HepG2 (cell line): Measurements from ENCODE around the gene GLDC. TPM values are rescaled to one million over a fixed set of nuclear protein-coding genes. Genes with fewer than 3 reads are reported as not detected.

Source experiments
- MTF2 ChIP-seq: sonication (generic); formaldehyde crosslinking; IDR thresholded peaks from 2 replicates; pipeline ENCODE4 v1.5.0; 2020; ENCODE audit warnings: missing genetic modification reagents, borderline replicate concordance
- NFYC ChIP-seq: IDR thresholded peaks from 2 replicates; pipeline ENCODE4 v1.6.1; 2016; ENCODE audit warnings: missing genetic modification reagents, missing compliant biosample characterization
- NRL ChIP-seq: sonication (generic); formaldehyde crosslinking; IDR thresholded peaks from 2 replicates; pipeline ENCODE4 v1.5.0; 2020; ENCODE audit warnings: missing genetic modification reagents, mild to moderate bottlenecking, moderate library complexity, borderline replicate concordance
- PAX8 ChIP-seq: sonication (generic); formaldehyde crosslinking; IDR thresholded peaks from 2 replicates; pipeline ENCODE4 v1.8.0; 2022; ENCODE audit warnings: mild to moderate bottlenecking, missing genetic modification reagents, borderline replicate concordance
- SP140L ChIP-seq: sonication (generic); formaldehyde crosslinking; IDR thresholded peaks from 2 replicates; pipeline ENCODE4 v1.4.0; 2020; ENCODE audit warnings: missing genetic modification reagents, borderline replicate concordance
- ZHX2 ChIP-seq, 2 experiments: sonication (generic) in 1 of 2; formaldehyde crosslinking in 1 of 2; IDR thresholded peaks; 2 replicates each; pipeline versions ENCODE4 v1.6.1 to v1.9.0; 2014 to 2022; ENCODE audit warnings: antibody characterized with exemption in 1 of 2, borderline replicate concordance in 1 of 2, inconsistent platforms in 1 of 2, low read depth in 1 of 2, missing genetic modification reagents in 1 of 2
- ZNF10 ChIP-seq: sonication (generic); formaldehyde crosslinking; IDR thresholded peaks from 2 replicates; pipeline ENCODE4 v1.4.0; 2020; ENCODE audit warnings: mild to moderate bottlenecking, low read depth, missing genetic modification reagents, borderline replicate concordance
- ZNF549 ChIP-seq: sonication (generic); formaldehyde crosslinking; IDR thresholded peaks from 2 replicates; pipeline ENCODE4 v1.5.0; 2020; ENCODE audit warnings: missing genetic modification reagents
- ZNF776 ChIP-seq: sonication (generic); formaldehyde crosslinking; IDR thresholded peaks from 2 replicates; pipeline ENCODE4 v1.4.0; 2020; ENCODE audit warnings: mild to moderate bottlenecking, missing genetic modification reagents
- polyA plus RNA-seq, 8 experiments: library from polyadenylated mRNA; depleted of rRNA in 3 of 8; stranded (reverse) in 7 of 8; unstranded in 1 of 8; fragments of >200 nt; fragmentation: Illumina TruSeq in 4 of 8; extraction: Trizol in 4 of 8; gene quantifications; 2 replicates each; pipeline versions ENCODE4 v1.2.1 to v1.2.3, GENCODE V29; 2011 to 2016; ENCODE audit warnings: low read depth in 4 of 8, missing spikeins in 1 of 8, mixed read lengths in 1 of 8; ENCODE audit not compliant: insufficient read depth in 1 of 8
- total RNA-seq, 5 experiments: library from RNA; depleted of rRNA; stranded (reverse); fragments of >200 nt; fragmentation: Illumina TruSeq; extraction: Trizol; gene quantifications; 2 replicates each; pipeline ENCODE4 v1.2.3, GENCODE V29; 2016; ENCODE audit warnings: low read depth in 1 of 5
- TF ChIP-seq, protein P1 (sequence below): IDR thresholded peaks from 2 replicates; pipeline ENCODE4 v1.6.1; 2016
- TF ChIP-seq, protein P2 (sequence below): sonication (generic); formaldehyde crosslinking; conservative IDR thresholded peaks from 2 replicates; pipeline ENCODE4 v1.4.0; 2020; ENCODE audit warnings: missing genetic modification reagents
- TF ChIP-seq, protein P3 (sequence below): sonication (generic); formaldehyde crosslinking; IDR thresholded peaks from 2 replicates; pipeline ENCODE4 v1.4.0; 2020; ENCODE audit warnings: low read depth, missing genetic modification reagents
- TF ChIP-seq, protein P4 (sequence below): IDR thresholded peaks from 2 replicates; pipeline ENCODE4 v1.6.1; 2016; ENCODE audit warnings: mild to moderate bottlenecking

GLDC gene
- total and polyA plus RNA-seq, 2 of the 13 experiments (the other 11 are each of a cell fraction or from before 2014, with no cell fraction given): 59.3 to 115 TPM

GRCh38 chr9:6590772-6591384 lies 54.7 kb downstream of the GLDC start (continued):
- TF ChIP-seq, protein P1, sequence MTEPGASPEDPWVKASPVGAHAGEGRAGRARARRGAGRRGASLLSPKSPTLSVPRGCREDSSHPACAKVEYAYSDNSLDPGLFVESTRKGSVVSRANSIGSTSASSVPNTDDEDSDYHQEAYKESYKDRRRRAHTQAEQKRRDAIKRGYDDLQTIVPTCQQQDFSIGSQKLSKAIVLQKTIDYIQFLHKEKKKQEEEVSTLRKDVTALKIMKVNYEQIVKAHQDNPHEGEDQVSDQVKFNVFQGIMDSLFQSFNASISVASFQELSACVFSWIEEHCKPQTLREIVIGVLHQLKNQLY (CRISPR knock-in tag): 0 out of 2 replicates have a peak, but pooled peaks have one; percentile 40
- TF ChIP-seq NFYC (CRISPR knock-in tag): no peak
- TF ChIP-seq NRL (CRISPR knock-in tag): no peak
- TF ChIP-seq, protein P2, sequence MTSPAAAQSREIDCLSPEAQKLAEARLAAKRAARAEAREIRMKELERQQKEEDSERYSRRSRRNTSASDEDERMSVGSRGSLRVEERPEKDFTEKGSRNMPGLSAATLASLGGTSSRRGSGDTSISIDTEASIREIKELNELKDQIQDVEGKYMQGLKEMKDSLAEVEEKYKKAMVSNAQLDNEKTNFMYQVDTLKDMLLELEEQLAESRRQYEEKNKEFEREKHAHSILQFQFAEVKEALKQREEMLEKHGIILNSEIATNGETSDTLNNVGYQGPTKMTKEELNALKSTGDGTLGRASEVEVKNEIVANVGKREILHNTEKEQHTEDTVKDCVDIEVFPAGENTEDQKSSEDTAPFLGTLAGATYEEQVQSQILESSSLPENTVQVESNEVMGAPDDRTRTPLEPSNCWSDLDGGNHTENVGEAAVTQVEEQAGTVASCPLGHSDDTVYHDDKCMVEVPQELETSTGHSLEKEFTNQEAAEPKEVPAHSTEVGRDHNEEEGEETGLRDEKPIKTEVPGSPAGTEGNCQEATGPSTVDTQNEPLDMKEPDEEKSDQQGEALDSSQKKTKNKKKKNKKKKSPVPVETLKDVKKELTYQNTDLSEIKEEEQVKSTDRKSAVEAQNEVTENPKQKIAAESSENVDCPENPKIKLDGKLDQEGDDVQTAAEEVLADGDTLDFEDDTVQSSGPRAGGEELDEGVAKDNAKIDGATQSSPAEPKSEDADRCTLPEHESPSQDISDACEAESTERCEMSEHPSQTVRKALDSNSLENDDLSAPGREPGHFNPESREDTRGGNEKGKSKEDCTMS (CRISPR knock-in tag): no peak
- TF ChIP-seq, protein P3, sequence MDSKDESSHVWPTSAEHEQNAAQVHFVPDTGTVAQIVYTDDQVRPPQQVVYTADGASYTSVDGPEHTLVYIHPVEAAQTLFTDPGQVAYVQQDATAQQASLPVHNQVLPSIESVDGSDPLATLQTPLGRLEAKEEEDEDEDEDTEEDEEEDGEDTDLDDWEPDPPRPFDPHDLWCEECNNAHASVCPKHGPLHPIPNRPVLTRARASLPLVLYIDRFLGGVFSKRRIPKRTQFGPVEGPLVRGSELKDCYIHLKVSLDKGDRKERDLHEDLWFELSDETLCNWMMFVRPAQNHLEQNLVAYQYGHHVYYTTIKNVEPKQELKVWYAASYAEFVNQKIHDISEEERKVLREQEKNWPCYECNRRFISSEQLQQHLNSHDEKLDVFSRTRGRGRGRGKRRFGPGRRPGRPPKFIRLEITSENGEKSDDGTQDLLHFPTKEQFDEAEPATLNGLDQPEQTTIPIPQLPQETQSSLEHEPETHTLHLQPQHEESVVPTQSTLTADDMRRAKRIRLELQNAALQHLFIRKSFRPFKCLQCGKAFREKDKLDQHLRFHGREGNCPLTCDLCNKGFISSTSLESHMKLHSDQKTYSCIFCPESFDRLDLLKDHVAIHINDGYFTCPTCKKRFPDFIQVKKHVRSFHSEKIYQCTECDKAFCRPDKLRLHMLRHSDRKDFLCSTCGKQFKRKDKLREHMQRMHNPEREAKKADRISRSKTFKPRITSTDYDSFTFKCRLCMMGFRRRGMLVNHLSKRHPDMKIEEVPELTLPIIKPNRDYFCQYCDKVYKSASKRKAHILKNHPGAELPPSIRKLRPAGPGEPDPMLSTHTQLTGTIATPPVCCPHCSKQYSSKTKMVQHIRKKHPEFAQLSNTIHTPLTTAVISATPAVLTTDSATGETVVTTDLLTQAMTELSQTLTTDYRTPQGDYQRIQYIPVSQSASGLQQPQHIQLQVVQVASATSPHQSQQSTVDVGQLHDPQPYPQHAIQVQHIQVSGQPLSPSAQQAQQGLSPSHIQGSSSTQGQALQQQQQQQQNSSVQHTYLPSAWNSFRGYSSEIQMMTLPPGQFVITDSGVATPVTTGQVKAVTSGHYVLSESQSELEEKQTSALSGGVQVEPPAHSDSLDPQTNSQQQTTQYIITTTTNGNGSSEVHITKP (CRISPR knock-in tag): 0 out of 2 replicates have a peak, but pooled peaks have one; percentile 59
- TF ChIP-seq ZHX2 (IDR thresholded peaks at IDR 0.05; ENCODE audit: low read depth): no peak
- no peak for TF ChIP-seq ZHX2 (CRISPR knock-in tag; IDR thresholded peaks at IDR 0.05; ENCODE audit: borderline replicate concordance)
- TF ChIP-seq SP140L: 0 out of 2 replicates have a peak, but pooled peaks have one; percentile 31
- no peak for TF ChIP-seq PAX8 (CRISPR knock-in tag)
- TF ChIP-seq ZNF10: no peak
- TF ChIP-seq ZNF776 (CRISPR knock-in tag): no peak
- TF ChIP-seq, protein P4, sequence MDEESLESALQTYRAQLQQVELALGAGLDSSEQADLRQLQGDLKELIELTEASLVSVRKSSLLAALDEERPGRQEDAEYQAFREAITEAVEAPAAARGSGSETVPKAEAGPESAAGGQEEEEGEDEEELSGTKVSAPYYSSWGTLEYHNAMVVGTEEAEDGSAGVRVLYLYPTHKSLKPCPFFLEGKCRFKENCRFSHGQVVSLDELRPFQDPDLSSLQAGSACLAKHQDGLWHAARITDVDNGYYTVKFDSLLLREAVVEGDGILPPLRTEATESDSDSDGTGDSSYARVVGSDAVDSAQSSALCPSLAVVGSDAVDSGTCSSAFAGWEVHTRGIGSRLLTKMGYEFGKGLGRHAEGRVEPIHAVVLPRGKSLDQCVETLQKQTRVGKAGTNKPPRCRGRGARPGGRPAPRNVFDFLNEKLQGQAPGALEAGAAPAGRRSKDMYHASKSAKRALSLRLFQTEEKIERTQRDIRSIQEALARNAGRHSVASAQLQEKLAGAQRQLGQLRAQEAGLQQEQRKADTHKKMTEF (CRISPR knock-in tag): peak; percentile 92
- no peak for TF ChIP-seq MTF2
- no peak for TF ChIP-seq ZNF549 (CRISPR knock-in tag)
